ENCODE results near the gene HOOK2. TPM values are rescaled to one million over a fixed set of nuclear protein-coding genes. Genes with fewer than 3 reads are reported as not detected.

HOOK2 gene
- total and polyA plus RNA-seq, 2 of the 8 experiments (the other 6 are each of a cell fraction or from before 2014, with no cell fraction given) = 23.8 to 63.2 TPM

DNA sequence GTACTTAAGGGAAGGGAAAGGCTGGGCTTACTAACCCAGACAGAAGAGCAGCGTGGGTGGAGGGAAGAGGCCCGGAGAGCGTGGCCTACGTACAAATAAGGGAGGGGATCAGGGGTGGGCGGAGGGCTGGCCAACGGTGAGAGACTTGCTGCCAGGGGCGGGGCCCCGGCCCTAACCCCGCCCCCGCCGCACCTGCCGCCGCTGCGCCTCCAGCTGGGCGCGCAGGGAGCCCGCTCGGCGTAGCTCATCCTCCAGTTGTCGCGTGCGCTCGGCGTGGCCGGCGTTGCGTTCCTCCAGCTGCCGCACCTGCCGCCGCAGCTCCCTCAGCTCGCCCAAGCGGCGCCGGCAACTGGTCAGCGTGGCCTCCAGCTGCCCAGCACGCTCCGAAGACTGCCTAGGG, 5.7 kb downstream of the HOOK2 start (continued):
- TF ChIP-seq, protein P1, sequence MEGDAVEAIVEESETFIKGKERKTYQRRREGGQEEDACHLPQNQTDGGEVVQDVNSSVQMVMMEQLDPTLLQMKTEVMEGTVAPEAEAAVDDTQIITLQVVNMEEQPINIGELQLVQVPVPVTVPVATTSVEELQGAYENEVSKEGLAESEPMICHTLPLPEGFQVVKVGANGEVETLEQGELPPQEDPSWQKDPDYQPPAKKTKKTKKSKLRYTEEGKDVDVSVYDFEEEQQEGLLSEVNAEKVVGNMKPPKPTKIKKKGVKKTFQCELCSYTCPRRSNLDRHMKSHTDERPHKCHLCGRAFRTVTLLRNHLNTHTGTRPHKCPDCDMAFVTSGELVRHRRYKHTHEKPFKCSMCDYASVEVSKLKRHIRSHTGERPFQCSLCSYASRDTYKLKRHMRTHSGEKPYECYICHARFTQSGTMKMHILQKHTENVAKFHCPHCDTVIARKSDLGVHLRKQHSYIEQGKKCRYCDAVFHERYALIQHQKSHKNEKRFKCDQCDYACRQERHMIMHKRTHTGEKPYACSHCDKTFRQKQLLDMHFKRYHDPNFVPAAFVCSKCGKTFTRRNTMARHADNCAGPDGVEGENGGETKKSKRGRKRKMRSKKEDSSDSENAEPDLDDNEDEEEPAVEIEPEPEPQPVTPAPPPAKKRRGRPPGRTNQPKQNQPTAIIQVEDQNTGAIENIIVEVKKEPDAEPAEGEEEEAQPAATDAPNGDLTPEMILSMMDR (IDR thresholded peaks at IDR 0.05; ENCODE audit: control extremely low read depth in 1 of 3, insufficient read depth in 1 of 3, low read depth in 1 of 3, low read length in 3 of 3) = peak in 1 of 3 experiments; percentile 21; a peak in 1 of 4 replicates
- TF ChIP-seq EGR1 (IDR thresholded peaks at IDR 0.05; ENCODE audit: borderline replicate concordance, low read depth, low read length) (peak; percentile 80), GABPA (IDR thresholded peaks at IDR 0.05; ENCODE audit: borderline replicate concordance, insufficient read depth, low read length) (0 out of 2 replicates have a peak, but pooled peaks have one; percentile 50), NANOG (IDR thresholded peaks at IDR 0.05; ENCODE audit: insufficient read depth, low read depth, low read length, poor library complexity, severe bottlenecking) (no peak), SIRT6 (IDR thresholded peaks at IDR 0.05; ENCODE audit: low read length) (no peak), HDAC6 (IDR thresholded peaks at IDR 0.05; ENCODE audit: low read depth, low read length) (no peak), YY1 (IDR thresholded peaks at IDR 0.05; ENCODE audit: low read depth, low read length) (no peak), CREB1 (IDR thresholded peaks at IDR 0.05) (peak; percentile 82), SP2 (IDR thresholded peaks at IDR 0.05; ENCODE audit: low read length) (no peak), EP300 (IDR thresholded peaks at IDR 0.05; ENCODE audit: borderline replicate concordance in 1 of 2, low read depth in 2 of 2, low read length in 2 of 2) (peak in 1 of 2 experiments; percentile 28; a peak in 1 of 3 replicates), NRF1 (IDR thresholded peaks at IDR 0.05; ENCODE audit: low read depth, low read length) (no peak), JUN (IDR thresholded peaks at IDR 0.05; ENCODE audit: low read depth, low read length) (no peak), TAF7 (optimal IDR thresholded peaks at IDR 0.05; ENCODE audit: borderline replicate concordance, low read depth, low read length) (peak; percentile 56), PHF8 (conservative IDR thresholded peaks at IDR 0.05; ENCODE audit: low read depth, low read length) (no peak)
- TF ChIP-seq, protein P2, sequence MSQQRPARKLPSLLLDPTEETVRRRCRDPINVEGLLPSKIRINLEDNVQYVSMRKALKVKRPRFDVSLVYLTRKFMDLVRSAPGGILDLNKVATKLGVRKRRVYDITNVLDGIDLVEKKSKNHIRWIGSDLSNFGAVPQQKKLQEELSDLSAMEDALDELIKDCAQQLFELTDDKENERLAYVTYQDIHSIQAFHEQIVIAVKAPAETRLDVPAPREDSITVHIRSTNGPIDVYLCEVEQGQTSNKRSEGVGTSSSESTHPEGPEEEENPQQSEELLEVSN (IDR thresholded peaks at IDR 0.05) = peak; percentile 66; the same call in 1 of the 2 replicates
- TF ChIP-seq, protein P3, sequence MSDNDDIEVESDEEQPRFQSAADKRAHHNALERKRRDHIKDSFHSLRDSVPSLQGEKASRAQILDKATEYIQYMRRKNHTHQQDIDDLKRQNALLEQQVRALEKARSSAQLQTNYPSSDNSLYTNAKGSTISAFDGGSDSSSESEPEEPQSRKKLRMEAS (IDR thresholded peaks at IDR 0.05) = peak; percentile 92
